ENCODE data around the gene ACOT2.
"Not testable (repeated sequence)": the region's sequence is repeated elsewhere in the genome, so short reads cannot be mapped to it uniquely, and the experiment has no call there.

The ACOT2 gene, protein sequence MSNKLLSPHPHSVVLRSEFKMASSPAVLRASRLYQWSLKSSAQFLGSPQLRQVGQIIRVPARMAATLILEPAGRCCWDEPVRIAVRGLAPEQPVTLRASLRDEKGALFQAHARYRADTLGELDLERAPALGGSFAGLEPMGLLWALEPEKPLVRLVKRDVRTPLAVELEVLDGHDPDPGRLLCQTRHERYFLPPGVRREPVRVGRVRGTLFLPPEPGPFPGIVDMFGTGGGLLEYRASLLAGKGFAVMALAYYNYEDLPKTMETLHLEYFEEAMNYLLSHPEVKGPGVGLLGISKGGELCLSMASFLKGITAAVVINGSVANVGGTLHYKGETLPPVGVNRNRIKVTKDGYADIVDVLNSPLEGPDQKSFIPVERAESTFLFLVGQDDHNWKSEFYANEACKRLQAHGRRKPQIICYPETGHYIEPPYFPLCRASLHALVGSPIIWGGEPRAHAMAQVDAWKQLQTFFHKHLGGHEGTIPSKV

DNA sequence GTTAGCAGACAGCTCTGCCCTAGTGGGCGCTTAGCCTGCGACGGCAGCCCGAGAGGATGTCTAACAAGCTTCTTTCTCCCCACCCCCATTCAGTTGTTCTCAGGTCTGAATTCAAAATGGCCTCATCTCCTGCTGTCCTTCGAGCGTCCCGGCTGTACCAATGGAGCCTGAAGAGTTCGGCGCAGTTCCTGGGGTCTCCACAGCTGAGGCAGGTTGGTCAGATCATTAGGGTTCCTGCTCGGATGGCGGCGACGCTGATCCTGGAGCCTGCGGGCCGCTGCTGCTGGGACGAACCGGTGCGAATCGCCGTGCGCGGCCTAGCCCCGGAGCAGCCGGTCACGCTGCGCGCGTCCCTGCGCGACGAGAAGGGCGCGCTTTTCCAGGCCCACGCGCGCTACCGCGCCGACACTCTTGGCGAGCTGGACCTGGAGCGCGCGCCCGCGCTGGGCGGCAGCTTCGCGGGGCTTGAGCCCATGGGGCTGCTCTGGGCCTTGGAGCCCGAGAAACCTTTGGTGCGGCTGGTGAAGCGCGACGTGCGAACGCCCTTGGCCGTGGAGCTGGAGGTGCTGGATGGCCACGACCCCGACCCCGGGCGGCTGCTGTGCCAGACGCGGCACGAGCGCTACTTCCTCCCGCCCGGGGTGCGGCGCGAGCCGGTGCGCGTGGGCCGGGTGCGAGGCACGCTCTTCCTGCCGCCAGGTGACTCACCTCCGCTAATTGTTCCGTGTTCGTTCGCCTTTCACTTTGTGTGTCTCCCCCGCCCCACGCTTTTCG is at the start of gene ACOT2:
TSS of gene ACOT2 (plus strand) at position 29 of the 774 bp plus-strand sequence. CDS start at position 57, 28 bp downstream.
- peak; percentile 74 for DNase-seq (ENCODE audit: low spot score)
- ChIA-PET POLR2A (ENCODE audit: low non-redundant PET) (interaction anchor here (0.7 to 0.9 kb wide), 2 partner anchors 44 to 432 kb away, joined by 3 read pairs; no protein-coding TSS in a partner anchor), CTCF (interaction anchor here (0.7 to 2.1 kb wide), 4 partner anchors 61 to 508 kb away, joined by 3 to 7 read pairs (median 4); no protein-coding TSS in a partner anchor)
- peak within 1 kb of the TSS; percentile 90 for H3K27ac ChIP-seq

DNA sequence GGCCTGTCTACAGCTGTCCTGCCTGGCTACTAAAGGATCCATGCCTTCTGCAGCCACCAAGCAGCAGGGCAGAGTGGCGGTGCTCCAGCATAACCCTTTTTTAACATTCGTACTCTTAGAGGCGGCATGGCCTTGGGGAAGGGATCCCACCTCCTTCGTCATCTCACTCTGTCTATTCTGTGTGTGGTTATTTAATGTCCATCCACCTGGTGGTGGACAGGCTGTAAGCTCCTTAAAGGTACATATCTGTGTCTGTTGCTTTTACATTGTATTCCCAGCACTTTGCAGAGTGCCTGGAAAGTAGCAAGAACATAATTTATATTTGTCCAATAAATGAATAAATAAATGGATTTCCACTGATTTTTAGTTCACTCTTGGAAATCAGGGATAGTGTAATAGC is 47.8 kb upstream of the ACOT2 start:
- TF ChIP-seq, protein P1, sequence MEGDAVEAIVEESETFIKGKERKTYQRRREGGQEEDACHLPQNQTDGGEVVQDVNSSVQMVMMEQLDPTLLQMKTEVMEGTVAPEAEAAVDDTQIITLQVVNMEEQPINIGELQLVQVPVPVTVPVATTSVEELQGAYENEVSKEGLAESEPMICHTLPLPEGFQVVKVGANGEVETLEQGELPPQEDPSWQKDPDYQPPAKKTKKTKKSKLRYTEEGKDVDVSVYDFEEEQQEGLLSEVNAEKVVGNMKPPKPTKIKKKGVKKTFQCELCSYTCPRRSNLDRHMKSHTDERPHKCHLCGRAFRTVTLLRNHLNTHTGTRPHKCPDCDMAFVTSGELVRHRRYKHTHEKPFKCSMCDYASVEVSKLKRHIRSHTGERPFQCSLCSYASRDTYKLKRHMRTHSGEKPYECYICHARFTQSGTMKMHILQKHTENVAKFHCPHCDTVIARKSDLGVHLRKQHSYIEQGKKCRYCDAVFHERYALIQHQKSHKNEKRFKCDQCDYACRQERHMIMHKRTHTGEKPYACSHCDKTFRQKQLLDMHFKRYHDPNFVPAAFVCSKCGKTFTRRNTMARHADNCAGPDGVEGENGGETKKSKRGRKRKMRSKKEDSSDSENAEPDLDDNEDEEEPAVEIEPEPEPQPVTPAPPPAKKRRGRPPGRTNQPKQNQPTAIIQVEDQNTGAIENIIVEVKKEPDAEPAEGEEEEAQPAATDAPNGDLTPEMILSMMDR (conservative IDR thresholded peaks at IDR 0.05; ENCODE audit: low read depth), result no peak
- H3K27ac ChIP-seq, result no peak overlapping the region
- CTCF ChIA-PET, result interaction anchor here (0.6 to 1.8 kb wide), 3 partner anchors 9 to 583 kb away, joined by 3 to 8 read pairs (median 3); no protein-coding TSS in a partner anchor
- POLR2A ChIA-PET (ENCODE audit: low non-redundant PET), result no interaction called here
- no peak for DNase-seq (ENCODE audit: low spot score)

DNA sequence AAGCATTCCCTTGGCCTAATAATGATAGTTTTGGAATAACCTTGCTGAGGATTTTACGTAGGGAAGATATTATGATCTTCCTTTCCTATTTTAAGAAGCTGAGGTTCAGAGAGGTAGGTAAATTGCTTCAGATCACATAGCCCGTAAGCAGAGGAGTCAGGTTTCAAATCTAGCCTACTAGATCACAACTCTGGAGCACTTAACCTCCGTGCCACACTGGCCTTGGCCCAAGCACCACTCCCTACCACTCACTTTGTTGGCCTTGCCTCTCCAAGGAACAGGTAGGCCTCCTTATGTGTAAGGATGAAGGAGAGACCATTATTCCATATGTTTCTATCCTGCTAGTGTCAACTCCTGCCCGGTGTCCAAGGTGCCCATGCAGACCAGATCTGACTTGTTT is 44.5 kb upstream of the ACOT2 start:
- TF ChIP-seq, protein P1 (conservative IDR thresholded peaks at IDR 0.05; ENCODE audit: low read depth), result no peak
- ChIA-PET CTCF (interaction anchor here (0.5 kb wide), 1 partner anchor 587 kb away, joined by 3 read pairs; no protein-coding TSS in a partner anchor), POLR2A (ENCODE audit: low non-redundant PET) (no interaction called here)
- DNase-seq (ENCODE audit: low spot score), result no peak
- no peak overlapping the region for H3K27ac ChIP-seq

DNA sequence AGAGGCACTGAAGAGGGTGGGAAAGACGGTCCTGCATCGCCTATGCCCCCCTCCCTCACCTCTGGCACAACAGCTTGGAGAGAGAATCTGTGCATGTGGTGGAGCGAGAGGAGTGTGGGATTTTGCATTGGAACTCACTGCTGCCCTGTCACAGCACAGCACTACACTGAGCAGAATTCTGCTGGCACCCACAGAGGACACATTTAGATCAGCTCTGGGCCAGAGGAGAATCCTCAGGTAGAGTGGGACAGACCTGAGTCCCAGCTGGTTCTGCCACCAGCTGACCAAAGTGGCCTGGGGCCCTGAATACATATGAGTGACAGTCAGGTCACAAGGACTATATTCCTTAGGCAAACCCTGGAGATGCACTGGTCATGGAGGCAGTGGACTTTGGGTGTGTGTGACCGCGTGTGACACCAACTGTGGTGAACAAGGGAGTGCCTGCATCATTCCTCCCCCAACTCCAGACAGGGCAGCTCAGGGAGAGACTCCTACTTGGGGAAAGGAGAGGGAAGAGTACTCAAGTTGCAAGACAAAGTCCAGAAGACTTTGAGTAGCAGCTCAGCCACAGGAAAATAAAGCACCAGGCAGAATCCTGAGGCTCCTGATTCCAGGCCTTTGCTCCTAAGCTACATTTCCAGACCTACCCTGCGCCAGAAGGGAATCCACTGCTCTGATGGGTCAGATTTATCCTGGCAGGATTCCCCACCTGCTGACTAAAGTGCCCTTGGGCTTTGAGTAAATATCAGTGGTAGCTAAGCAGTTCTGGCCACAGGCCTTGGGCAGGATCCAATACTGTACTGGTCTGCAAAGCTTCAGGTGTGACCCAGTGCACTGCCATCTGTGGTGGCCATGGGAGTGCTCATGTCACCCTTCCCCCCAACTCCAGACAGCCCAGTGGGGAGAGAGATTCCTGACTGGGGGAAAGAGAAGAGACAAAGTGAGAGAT is 42.7 kb upstream of the ACOT2 start:
- POLR2A ChIA-PET (ENCODE audit: low non-redundant PET), result no interaction called here
- no peak overlapping the region for H3K27ac ChIP-seq
- DNase-seq (ENCODE audit: low spot score), result peak; percentile 23

DNA sequence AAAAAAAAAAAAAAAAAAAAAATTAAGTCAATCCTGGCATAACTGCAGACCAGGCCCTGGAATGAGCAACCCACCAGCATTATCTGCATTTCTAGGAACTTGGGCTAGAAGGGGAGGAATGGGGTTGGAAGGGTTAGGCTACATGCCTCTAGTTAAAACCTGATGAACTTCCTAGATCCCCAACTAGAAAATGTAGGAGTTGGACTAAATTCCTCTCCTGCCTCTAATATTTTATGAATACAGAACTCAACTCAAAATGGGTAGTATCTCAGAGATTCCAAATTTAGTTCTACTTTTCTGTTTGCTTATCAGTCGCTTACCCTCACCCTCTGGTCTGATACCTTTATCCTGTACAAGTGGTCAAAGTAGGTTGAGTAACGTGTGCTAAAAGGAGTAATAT is 39.7 kb upstream of the ACOT2 start:
- DNase-seq (ENCODE audit: low spot score); H3K27ac ChIP-seq; CTCF ChIA-PET; POLR2A ChIA-PET (ENCODE audit: low non-redundant PET): not testable (repeated sequence)

More for the DNA sequence above, 42.7 kb upstream of the ACOT2 start:
- CTCF ChIA-PET, result interaction anchor here (0.5 to 0.6 kb wide), 2 partner anchors 136 to 260 kb away, joined by 3 read pairs; no protein-coding TSS in a partner anchor
- TF ChIP-seq, protein P1 (conservative IDR thresholded peaks at IDR 0.05; ENCODE audit: low read depth), result no peak

DNA sequence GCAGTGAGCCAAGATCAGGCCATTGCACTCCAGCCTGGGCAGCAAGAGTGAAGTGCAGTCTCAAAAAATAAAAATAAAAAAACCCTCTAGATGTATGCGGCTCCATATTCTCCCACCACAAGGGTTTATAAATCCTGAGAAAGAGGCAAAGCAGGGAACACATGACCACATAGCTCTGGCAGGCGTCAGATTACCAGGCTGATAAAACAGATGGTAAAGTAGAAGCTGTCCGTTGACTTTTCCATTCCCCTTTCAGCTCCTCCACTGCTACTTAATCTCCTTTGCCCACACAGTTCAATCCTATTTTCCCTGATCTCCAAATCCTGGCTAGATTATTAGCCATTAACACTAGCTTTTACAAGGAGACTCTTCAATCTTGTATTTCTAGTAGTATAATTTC is 37.0 kb upstream of the ACOT2 start:
- CTCF ChIA-PET; POLR2A ChIA-PET (ENCODE audit: low non-redundant PET); DNase-seq (ENCODE audit: low spot score); H3K27ac ChIP-seq: not testable (repeated sequence)

DNA sequence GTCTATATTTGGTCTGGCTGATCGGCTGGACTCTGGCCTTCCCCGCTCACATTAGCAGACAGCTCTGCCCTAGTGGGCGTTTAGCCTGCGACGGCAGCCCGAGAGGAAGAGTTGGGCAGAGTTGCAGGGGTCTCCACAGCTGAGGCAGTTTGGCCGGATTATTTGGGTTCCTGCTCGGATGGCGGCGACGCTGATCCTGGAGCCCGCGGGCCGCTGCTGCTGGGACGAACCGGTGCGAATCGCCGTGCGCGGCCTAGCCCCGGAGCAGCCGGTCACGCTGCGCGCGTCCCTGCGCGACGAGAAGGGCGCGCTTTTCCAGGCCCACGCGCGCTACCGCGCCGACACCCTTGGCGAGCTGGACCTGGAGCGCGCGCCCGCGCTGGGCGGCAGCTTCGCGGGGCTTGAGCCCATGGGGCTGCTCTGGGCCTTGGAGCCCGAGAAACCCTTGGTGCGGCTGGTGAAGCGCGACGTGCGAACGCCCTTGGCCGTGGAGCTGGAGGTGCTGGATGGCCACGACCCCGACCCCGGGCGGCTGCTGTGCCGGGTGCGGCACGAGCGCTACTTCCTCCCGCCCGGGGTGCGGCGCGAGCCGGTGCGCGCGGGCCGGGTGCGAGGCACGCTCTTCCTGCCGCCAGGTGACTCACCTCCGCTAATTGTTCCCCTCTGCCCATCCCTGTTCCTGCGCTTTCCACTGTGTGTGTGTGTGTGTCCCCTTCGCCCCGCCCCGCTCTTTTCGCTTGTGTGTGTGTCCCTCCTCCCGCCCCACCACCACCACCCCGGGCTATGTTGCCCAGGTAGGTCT is 31.6 kb upstream of the ACOT2 start:
- CTCF ChIA-PET; DNase-seq (ENCODE audit: low spot score); POLR2A ChIA-PET (ENCODE audit: low non-redundant PET); H3K27ac ChIP-seq: not testable (repeated sequence)

DNA sequence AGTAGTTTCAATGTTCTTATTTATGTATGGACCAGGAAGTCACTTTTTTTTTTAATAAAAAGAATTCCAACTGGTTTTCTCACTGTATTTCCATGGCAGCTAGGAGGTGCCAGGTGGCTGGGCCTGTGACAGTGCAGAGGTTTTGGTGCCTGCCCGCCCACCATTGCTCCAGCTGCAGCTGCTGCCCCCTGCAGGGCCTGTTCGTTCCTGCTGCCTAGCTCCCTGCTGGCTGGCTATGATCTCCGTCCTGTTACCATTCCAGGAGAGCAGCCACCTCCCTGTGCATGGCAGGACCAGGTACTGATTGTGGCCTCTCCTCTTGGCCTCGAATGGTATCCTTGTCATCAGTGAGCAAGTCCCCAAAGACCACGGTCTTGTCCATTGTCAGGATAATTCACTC is 30.0 kb upstream of the ACOT2 start:
- H3K27ac ChIP-seq; DNase-seq (ENCODE audit: low spot score); POLR2A ChIA-PET (ENCODE audit: low non-redundant PET); CTCF ChIA-PET: not testable (repeated sequence)

DNA sequence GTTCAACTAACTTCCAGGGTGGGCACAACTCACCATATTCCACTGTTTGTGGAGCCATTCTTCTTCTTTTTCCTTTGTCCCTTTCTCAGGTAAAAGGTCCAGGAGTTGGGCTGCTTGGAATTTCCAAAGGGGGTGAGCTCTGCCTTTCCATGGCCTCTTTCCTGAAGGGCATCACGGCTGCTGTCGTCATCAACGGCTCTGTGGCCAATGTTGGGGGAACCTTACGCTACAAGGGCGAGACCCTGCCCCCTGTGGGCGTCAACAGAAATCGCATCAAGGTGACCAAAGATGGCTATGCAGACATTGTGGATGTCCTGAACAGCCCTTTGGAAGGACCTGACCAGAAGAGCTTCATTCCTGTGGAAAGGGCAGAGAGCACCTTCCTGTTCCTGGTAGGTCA is 26.1 kb upstream of the ACOT2 start:
- CTCF ChIA-PET; DNase-seq (ENCODE audit: low spot score); POLR2A ChIA-PET (ENCODE audit: low non-redundant PET); H3K27ac ChIP-seq: not testable (repeated sequence)

DNA sequence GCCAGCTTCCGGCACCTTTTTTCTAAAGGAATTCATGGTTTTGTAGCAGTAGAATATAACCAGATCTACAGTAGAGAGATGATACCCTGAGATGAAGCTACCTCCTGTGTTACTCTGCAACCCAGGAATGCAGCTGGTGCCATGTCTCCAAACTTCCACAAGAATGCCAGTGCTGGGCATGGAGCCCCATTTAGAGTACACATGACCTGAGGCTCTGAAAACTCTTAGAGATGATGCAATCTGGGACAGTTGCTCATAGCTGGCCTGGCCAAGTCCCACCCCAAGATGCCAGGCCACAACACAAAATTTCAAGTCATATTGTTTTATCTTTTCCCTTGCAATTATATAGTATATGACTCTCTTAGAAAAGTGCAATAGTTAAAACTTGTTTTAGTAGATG is 23.7 kb upstream of the ACOT2 start:
- POLR2A ChIA-PET (ENCODE audit: low non-redundant PET); DNase-seq (ENCODE audit: low spot score); CTCF ChIA-PET; H3K27ac ChIP-seq: not testable (repeated sequence)

DNA sequence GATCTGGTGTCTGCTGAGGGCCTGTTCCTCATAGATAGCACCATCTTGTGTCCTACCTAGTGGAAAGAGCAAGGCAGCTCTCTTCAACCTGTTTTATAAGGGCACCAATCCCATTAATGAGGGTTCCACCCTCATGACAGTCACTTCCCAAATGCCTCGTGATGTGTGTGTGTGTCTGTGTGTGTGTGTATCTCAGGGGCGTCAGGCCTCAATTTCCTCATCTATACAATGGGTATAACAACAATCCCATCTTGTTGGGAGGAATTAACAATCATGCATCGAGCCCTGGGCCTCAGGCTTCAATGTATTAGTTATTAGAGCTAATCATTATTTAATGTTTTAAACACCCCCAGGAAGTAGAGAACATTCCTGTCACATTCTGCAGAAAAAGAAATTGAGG is 19.9 kb upstream of the ACOT2 start:
- CTCF ChIA-PET; POLR2A ChIA-PET (ENCODE audit: low non-redundant PET); H3K27ac ChIP-seq; DNase-seq (ENCODE audit: low spot score): not testable (repeated sequence)
